ENCODE results near the gene ACOT8.
"Not testable (repeated sequence)": the region's sequence is repeated elsewhere in the genome, so short reads cannot be mapped to it uniquely, and the experiment has no call there.

ACOT8 gene

DNA sequence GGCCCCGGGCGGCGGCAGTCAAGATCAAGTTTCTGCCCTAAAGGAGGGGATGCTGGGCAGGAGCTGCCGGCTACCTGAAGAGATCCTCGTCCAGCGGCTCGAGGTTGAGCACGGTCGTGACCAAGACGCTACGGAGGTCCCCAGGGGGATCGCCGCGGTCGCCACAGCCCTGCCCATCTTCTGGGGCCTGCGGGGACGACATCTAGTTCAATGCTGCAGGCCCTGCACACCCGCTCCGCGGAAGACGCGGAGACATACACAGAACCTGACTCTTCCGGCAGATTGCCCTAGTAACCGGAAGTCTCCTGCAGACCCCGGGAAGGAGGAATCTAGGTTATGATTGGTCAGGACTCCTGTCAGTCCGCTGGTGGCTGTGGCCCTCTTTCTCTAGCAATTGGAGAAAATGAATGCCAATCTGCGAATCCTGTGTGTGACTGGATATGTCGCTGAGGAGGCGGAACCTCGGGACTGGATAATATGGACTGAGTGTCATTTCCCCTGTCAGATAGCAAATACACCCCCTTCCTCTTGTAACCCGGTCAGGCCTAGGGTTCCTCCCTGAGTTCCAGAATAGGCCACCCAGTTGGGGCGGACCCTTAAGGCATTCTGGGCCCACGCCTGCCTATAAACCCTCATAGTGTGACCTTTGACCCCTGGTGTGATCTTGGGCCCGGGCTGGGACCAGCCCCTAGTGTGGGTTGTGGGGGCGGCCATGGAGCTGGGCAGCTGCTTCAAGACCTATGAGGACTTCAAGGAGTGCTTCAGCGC, at the start of gene ACOT8, which contains the start of gene ZSWIM3:
Gene ACOT8 (minus strand): TSS at position 279 of the 768 bp plus-strand sequence. CDS start 77 bp downstream, at position 202.
Gene ZSWIM3 (plus strand): TSS at position 501 of the 768 bp plus-strand sequence. CDS start 212 bp downstream, at position 713.
- DNase-seq: peak; percentile 99 to 100

DNA sequence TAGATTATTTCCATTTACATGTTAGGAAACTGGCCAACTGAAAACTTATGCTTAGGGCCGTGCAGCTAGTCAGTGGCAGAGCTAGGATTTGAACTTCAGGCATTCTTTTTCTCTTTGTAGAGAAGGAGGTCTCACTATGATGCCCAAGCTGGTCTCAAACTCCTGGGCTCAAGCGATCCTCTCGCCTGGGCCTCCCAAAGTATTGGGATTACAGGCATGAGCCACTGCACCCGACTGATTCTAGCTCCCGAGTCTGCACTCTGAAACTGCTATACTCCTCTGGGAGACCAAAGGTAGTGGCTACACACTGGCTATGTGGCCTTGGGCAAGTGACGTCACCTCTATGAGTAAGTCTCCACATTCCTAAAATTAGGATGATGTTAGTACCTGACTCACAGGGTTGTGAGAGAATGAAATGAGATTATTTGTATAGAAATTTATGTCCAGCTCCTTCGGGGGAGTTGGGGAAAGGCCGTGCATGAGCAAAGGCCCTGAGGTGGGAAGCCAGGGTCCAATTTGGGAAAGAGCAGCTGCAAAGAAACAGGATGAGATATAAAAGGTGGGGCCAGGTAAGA, 48.4 kb upstream of the ACOT8 start:
- no peak for DNase-seq

DNA sequence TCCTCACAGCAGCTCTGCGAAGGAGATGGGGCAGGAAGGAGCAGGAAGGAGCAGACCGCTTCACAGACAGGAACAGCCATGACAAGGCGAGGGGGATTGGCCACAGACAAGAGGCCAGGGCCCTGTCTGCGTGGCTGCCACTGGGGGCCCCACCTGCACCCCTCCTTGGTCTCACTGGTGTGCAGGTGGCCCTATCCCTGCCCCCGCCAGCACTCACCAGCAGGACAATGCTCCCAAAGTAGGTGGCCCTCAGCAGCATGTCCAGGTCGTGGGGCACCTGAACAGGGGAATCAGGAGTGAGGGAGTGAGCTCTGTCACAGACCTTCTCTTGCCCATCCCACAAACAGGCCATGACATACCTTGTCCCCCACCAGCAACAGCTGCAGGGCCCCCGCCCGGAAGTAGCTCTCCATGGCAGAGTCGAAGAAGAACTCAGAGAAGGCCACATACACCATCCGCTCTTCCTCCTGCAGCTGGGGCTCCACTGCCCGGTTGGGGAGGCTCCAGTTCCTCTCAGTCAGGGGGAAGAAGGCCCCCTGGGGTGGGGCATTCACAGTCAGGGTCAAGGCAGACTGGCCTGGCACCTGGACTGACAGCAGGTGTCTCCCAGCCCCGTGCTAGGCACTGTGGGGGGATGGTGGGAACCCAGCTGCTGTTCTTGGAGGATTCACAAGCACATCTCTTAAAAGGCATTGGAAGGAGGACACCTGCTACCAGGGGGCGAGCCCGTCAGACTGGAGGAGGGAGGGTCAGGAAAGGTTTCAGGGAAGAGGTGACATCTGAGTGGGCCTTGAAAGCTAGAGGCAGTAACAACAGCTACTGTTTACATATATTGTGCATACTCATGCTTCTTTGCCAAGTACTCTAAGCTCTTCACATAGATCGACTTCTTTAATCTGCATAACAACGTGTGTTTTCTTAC, 47.7 kb upstream of the ACOT8 start:
- DNase-seq: no peak

DNA sequence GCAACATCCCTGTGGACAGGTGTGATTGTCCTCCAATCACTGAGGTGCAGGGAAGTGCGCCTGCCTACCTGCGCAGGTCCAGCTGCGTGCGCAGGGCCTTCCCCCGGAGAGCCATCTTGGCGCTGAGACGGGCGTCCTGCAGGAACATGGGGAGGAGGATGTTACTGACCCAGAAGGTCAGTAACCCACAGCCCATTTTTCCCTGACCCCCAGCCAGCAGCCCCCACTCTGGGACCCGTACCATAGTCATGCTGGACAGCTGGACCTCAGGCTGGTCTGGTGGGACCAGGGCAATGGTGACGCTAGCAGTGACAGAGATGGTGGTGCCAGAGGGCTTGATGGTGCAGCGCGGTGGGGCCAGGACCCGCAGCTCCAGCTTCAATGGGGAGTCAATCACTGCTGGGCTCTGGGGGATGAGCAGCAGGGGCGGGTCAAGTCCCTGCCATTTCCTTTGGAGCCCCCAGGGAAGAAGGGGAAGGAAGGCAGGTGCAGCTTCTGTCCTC, 45.1 kb upstream of the ACOT8 start:
- no peak for DNase-seq

DNA sequence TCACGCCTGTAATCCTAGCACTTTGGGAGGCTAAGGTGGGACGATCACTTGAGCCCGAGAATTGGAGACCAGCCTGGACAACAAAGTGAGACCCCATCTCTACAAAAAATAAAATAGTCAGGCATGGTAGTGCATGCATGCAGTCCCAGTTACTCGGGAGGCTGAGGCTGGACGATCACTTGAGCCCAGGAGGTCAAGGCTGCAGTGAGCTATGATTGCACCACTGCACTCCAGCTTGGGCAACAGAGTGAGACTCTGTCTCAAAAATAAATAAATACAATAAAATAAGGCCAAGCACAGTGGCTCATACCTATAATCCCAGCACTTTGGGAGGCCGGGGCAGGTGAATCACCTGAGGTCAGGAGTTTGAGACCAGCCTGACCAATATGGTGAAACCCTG, 44.1 kb upstream of the ACOT8 start:
- DNase-seq: not testable (repeated sequence)

DNA sequence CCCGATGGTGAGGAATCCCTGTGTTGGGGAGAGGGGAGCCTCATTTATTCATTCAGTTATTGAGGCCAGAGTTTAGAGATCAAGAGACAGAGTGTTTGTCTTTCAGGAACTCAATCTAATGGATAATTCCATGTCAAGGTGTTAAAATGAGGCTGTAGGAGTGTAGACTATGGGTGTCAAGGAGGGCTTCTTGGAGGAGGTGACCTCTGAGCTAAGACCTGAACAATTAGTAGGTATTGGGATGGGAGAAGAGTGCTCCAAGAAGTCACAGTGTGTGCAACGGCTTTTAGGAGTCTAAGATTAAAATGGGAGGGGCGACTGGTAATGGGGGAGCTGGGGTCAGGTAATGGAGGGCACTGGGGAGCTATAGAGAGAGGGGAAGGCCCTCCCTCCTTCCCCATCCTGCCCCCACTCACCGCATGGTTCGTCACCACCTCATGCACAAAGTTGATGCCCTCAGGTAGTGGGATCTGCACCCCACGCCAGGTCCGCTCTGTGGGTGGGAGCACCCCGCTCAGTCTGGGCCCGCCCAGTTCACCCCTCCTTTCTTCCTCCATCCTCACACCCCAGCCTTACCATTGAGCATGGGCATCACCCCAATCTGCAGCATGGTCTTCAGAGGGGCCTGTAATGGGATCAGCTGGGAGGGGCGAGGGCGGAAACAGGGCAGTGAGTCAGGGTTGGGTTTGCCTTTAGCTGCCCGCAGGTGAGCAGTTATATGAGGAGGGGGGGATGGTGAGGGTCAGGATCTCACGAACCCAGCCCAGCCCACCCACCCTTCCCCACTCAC, 42.0 kb upstream of the ACOT8 start:
- DNase-seq: no peak

DNA sequence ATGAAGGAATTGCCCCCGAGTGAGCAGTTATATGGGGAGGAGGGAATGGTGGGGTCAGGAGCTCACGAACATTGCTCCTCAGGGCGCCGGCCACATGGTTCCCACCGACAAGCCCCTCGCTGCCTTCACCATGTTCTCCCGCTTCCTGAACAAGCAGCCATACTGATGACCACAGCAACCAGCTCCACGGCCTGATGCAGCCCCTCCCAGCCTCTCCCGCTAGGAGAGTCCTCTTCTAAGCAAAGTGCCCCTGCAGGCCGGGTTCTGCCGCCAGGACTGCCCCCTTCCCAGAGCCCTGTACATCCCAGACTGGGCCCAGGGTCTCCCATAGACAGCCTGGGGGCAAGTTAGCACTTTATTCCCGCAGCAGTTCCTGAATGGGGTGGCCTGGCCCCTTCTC, 41.1 kb upstream of the ACOT8 start:
- DNase-seq: no peak

DNA sequence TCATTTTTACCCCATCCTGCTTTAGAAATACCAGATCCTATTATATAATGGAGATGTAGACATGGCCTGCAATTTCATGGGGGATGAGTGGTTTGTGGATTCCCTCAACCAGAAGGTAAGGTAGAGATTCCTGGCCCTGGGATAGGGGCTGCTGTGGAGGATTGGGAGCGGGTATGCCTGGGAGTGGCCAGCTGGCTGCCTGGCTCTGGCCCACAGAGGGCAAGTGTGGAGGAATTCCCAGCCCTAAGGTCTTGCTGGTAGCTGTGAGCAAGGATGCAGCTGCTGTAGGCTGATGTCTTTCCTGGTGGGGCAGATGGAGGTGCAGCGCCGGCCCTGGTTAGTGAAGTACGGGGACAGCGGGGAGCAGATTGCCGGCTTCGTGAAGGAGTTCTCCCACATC, 40.5 kb upstream of the ACOT8 start:
- DNase-seq: no peak

DNA sequence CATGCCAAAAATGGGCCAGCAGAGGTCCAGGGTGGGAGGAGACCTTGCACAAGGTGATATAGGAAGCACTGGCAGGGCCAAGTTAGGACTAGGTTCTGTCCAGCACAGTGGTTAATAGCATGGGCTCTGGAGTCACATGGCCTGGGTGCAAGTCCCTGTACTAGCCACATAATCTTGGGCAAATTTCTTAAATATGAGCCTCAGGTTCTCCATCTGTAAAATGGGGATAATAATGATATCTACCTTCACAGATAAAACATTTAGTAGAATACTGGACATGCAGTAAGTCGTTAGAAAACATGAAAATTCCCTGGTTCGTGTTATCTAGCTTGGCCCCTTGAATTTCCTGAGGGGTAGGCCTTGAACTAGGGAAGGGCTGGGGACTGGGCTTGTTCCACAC, 40.1 kb upstream of the ACOT8 start:
- DNase-seq: no peak

DNA sequence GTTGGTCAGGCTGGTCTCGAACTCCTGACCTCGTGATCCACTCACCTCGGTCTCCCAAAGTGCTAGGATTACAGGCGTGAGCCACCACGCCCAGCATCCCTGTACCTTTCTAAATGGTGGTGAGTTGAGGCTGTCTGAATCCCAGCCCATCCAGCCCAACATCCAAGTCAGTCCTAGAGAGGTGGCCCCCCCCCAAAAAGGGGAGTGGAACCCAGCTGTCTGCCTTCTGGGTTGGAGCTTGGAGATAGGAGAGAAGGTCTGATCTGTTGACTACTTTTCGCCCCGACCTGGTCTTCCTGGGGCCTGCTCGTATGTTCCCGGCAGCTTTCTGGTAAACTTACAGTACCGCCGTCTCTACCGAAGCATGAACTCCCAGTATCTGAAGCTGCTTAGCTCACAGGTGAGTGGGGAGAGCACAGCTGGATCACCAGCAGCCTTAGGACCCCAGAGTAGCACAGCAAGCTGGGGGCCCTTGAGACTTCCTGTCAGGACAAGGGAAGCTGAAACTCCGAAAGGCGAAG, 39.5 kb upstream of the ACOT8 start:
- DNase-seq: no peak

DNA sequence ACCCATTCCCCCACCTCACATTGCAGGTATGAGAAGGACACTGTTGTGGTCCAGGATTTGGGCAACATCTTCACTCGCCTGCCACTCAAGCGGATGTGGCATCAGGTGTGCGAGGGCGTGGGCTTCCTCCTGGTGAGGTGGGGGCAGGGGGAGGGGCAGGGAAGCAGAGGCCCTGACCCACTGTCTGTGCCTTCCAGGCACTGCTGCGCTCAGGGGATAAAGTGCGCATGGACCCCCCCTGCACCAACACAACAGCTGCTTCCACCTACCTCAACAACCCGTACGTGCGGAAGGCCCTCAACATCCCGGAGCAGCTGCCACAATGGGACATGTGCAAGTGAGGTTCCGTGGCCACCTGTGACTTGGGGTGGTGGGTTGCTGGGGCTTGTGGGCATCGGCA, 37.6 kb upstream of the ACOT8 start:
- DNase-seq: no peak

DNA sequence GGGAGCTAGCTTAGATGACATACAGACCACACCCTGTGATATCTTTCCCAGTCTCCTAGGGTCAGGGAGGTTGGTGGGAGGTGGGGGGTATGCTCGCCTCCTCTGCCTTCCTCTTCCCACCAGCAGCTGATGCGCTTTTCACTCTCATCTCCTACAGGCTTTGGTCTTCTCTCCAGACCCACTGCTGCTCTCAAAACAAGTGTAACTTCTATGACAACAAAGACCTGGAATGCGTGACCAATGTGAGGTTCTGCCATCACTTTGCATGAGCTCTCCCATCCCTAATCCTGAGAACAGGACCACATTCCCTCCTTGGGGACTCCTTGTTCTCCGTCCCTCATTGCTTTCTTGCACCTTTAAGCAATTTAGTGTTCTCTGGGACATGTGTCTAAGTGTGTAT, 36.6 kb upstream of the ACOT8 start:
- no peak for DNase-seq

DNA sequence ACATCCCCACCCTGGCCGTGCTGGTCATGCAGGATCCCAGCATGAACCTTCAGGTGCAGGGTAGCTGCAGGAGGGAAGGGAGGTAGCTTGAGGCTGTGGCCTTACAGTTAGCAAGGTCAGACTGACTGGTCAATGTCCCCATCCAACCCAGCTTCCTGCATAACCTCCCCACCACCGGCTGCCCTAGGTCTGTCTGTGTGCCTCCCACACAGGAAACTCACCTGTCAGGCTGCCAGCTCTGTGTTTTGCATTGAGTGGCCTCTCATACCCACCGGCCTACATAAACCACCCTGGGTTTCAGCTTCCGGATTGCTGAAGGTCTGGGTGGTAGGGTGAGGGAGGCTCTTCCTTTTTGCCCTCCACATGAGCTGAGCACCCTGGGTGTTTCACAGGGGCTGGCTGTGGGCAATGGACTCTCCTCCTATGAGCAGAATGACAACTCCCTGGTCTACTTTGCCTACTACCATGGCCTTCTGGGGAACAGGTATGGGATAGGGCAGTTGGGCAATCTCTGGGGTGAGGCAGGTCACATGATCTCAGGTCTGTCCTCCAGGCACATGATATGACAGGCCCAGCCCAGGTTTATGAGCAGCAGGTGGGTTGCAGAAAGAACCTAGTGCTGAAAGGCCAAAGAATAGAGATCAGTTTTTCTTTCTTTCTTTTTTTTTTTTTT, 35.8 kb upstream of the ACOT8 start:
- no peak for DNase-seq

DNA sequence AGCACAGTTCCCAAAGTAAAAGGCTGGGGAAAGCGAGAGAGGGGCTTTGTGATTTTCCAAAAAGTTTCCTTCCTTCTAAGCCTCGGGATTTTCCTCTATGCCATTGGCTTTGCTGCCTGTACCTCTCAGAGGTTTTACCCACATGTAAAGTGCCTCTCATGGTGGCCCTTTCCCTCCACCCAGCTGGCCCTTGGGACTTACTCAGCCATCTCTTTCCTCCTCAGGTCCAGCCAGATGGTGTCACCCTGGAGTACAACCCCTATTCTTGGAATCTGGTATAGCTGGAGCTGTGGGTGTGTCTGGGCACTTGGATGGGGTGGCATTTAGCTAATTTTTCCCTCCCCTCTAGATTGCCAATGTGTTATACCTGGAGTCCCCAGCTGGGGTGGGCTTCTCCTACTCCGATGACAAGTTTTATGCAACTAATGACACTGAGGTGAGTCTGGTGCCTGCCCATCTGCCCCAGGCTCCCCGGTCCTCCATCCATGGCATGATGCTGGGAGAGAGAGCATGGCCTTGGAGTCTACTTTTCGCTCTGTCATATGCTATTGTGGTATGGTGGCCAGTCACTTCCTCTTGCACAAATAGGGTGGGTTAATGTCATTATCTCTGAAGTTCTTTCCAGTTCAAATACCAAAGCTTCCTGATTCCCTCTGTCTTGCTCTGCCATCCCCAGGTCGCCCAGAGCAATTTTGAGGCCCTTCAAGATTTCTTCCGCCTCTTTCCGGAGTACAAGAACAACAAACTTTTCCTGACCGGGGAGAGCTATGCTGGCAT, 35.0 kb upstream of the ACOT8 start:
- no peak for DNase-seq

DNA sequence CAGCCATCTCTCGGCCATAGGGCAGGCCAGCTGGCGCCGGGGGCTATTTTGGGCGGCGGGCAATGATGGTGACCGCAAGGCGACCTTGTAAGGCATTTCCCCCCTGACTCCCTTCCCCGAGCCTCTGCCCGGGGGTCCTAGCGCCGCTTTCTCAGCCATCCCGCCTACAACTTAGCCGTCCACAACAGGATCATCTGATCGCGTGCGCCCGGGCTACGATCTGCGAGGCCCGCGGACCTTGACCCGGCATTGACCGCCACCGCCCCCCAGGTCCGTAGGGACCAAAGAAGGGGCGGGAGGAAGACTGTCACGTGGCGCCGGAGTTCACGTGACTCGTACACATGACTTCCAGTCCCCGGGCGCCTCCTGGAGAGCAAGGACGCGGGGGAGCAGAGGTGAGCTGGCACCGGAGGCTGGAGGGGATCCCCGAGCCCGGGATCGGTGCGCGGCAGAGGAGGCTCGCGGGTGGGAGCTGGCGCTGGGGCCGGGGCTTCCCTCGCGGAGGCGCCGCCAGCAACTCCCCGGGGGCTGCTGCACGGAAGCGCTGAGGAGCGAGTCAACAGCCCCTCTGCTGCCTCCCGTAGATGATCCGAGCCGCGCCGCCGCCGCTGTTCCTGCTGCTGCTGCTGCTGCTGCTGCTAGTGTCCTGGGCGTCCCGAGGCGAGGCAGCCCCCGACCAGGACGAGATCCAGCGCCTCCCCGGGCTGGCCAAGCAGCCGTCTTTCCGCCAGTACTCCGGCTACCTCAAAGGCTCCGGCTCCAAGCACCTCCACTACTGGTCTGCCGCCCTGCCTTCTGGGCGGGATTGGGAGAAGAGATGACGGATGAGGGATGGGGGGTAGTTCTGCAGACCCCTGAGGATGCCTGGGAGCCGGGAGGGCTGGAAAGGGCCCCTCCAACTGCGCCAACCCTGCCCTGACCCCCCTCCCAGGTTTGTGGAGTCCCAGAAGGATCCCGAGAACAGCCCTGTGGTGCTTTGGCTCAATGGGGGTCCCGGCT, 34.1 kb upstream of the ACOT8 start, which contains the start of the genes CTSA and NEURL2:
Gene CTSA (plus strand): TSS at position 351 of the 999 bp plus-strand sequence. CDS start 234 bp downstream, at position 585.
Gene NEURL2 (minus strand): TSS at position 224 of the 999 bp plus-strand sequence. CDS start 217 bp downstream, at position 7.
- peak; percentile 78 to 86 for DNase-seq

DNA sequence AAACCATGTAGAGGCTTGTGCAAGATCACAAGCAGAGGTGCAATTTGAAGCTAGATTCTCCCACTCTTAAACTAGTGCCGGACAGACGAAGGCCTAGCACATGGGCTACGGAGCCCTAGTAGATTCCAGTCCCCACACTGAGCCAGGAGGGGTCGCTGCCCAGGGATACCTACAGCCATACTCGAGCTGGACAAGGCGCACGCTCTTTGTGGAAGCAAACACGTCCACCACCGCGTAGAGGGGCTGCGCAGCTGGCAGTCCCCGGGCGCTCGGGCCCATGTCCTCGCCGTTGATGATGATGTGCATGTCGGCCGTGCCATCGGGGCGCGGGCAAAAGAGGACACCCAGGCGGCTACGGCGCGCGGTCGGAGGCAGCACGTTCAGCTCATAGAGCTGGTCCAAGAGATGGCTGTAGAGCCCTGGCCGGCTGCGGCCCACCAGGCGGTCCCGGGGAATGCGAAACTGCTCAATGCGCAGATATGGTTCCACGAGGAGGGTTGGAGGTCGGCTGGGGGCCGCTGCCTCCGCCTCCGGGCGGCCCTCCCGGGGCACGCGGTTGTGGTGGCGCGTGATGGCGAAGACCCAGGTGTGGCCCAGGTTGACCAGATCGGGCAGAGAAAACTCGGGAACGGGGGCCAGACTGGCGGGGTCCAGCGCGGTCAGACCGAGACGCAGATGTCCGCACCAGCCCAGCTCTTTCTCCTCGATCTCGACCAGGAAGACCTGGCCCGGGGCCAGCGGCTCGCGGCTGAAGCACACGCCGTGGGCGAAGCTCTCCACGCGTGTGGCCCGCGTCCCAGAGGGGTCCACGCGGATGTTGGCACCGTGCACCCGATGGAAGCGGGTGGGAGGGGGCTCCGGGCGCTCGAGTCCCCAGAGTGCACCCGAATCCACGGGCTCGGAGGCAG, 33.1 kb upstream of the ACOT8 start:
- DNase-seq: peak; percentile 35 to 44

DNA sequence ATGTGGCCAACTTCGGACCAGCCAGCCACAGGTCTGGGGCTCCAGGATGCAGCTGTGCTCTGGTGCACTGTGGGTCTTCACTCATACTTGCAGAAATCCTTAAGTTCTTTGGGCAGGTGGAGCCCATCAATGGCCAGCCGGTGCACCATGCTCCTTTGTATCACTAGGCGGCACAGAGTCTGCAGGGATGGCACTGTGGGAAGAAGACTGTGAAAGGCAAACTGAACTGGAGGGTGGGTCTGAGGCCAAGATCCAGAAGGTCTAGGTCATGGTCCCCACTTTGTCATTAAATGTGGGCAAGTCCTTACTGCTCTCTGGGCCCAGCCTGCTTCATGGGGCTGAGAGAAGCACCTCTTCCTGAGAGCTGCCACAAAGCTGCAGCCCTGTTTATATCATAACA, 31.5 kb upstream of the ACOT8 start:
- DNase-seq: no peak

DNA sequence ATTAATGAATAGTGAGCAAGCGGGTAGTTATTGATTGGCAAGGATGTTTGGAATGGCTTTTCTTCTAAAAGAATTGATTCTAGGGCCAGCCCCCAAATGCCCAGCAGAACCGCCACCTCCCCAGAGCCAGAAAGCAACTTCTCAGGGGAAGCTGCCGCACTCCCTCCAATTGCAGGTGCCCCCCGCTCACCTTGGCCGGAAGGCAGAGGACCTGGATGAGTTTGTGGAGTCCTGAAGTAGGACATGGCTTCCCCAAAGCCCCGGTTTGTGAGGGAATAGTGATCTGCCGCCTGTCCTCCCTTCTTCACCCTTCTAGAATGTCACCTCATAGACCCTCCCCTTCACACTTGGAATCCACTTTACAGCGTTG, 30.1 kb upstream of the ACOT8 start, which contains the start of gene SPATA25:
Gene SPATA25 (minus strand): TSS at position 277 of the 370 bp plus-strand sequence. CDS start 32 bp downstream, at position 245.
- DNase-seq: no peak
